H9 (cell line): Measurements from ENCODE around the gene HPGDS. TPM values are rescaled to one million over a fixed set of nuclear protein-coding genes. Genes with fewer than 3 reads are reported as not detected.

Experiments
- DNase-seq: peaks from one replicate; pipeline ENCODE4 v3.0.0-alpha.2; 2017
- H2AFZ ChIP-seq: one replicate; pipeline ENCODE4 v1.6.1; 2013; ENCODE audit warnings: mild to moderate bottlenecking, low read length, control low read depth, moderate library complexity
- H2AK5ac ChIP-seq: 2 replicates; pipeline ENCODE4 v1.6.1; 2013; ENCODE audit warnings: low read length, control low read depth, mixed read lengths; ENCODE audit not compliant: insufficient read length
- H2BK120ac ChIP-seq: one replicate; pipeline ENCODE4 v1.6.1; 2013; ENCODE audit warnings: low read depth, mild to moderate bottlenecking, low read length, control low read depth, inconsistent platforms; ENCODE audit not compliant: poor library complexity, severe bottlenecking
- H2BK12ac ChIP-seq: 2 replicates; pipeline ENCODE4 v1.6.1; 2013; ENCODE audit warnings: low read length, control low read depth, mixed read lengths, low read depth; ENCODE audit not compliant: insufficient read length
- H2BK15ac ChIP-seq: 2 replicates; pipeline ENCODE4 v1.6.1; 2013; ENCODE audit warnings: low read depth, low read length, control low read depth
- H2BK20ac ChIP-seq: one replicate; pipeline ENCODE4 v1.6.1; 2013; ENCODE audit warnings: low read depth, mild to moderate bottlenecking, low read length, control low read depth, inconsistent platforms; ENCODE audit not compliant: poor library complexity, severe bottlenecking
- H2BK5ac ChIP-seq: 2 replicates; pipeline ENCODE4 v1.6.1; 2013; ENCODE audit warnings: low read length, control low read depth, mixed read lengths; ENCODE audit not compliant: insufficient read length
- H3K14ac ChIP-seq: 2 replicates; pipeline ENCODE4 v1.6.1; 2013; ENCODE audit warnings: low read length, control low read depth; ENCODE audit not compliant: insufficient read depth
- H3K18ac ChIP-seq: 2 replicates; pipeline ENCODE4 v1.6.1; 2013; ENCODE audit warnings: low read depth, mild to moderate bottlenecking, mixed read lengths, low read length, control low read depth; ENCODE audit not compliant: insufficient read length
- H3K23ac ChIP-seq: 2 replicates; pipeline ENCODE4 v1.6.1; 2013; ENCODE audit warnings: low read length, control low read depth, mixed read lengths, low read depth; ENCODE audit not compliant: insufficient read length
- H3K23me2 ChIP-seq: 2 replicates; pipeline ENCODE4 v1.6.1; 2013; ENCODE audit warnings: low read depth, mild to moderate bottlenecking, mixed read lengths, low read length, control low read depth; ENCODE audit not compliant: insufficient read length, poor library complexity, severe bottlenecking
- H3K27ac ChIP-seq: 2 replicates; pipeline ENCODE4 v1.5.1; 2013; ENCODE audit warnings: low read length, control low read depth, mixed read lengths, low read depth; ENCODE audit not compliant: insufficient read length
- H3K27me3 ChIP-seq: 2 replicates; pipeline ENCODE4 v1.6.1; 2013; ENCODE audit warnings: low read length, control low read depth, inconsistent platforms; ENCODE audit not compliant: insufficient read depth
- H3K4ac ChIP-seq: 2 replicates; pipeline ENCODE4 v1.6.1; 2013; ENCODE audit warnings: low read depth, mild to moderate bottlenecking, control low read depth, inconsistent platforms, low read length, moderate library complexity
- H3K4me1 ChIP-seq: 2 replicates; pipeline ENCODE4 v1.6.1; 2013; ENCODE audit warnings: low read length, control low read depth, inconsistent platforms; ENCODE audit not compliant: insufficient read depth
- H3K4me2 ChIP-seq: 2 replicates; pipeline ENCODE4 v1.6.1; 2013; ENCODE audit warnings: low read length, control low read depth, mixed read lengths; ENCODE audit not compliant: insufficient read length, insufficient read depth
- H3K56ac ChIP-seq: 2 replicates; pipeline ENCODE4 v1.6.1; 2013; ENCODE audit warnings: low read depth, mild to moderate bottlenecking, mixed read lengths, low read length, control low read depth; ENCODE audit not compliant: insufficient read length
- H3K79me1 ChIP-seq: 2 replicates; pipeline ENCODE4 v1.6.1; 2013; ENCODE audit warnings: low read depth, mild to moderate bottlenecking, moderate library complexity, low read length, control low read depth, inconsistent platforms; ENCODE audit not compliant: insufficient read depth, poor library complexity, severe bottlenecking
- H3K79me2 ChIP-seq: 2 replicates; pipeline ENCODE4 v1.6.1; 2013; ENCODE audit warnings: low read length, control low read depth, inconsistent platforms; ENCODE audit not compliant: insufficient read depth
- H3K9ac ChIP-seq: 2 replicates; pipeline ENCODE4 v1.6.1; 2013; ENCODE audit warnings: low read length, control low read depth, mixed read lengths; ENCODE audit not compliant: insufficient read length; ENCODE audit errors: extremely low read depth
- H3K9me3 ChIP-seq: one replicate; pipeline ENCODE4 v1.6.1; 2013; ENCODE audit warnings: low read depth, low read length, inconsistent platforms; ENCODE audit not compliant: control insufficient read depth
- H3T11ph ChIP-seq: one replicate; pipeline ENCODE4 v1.6.1; 2013; ENCODE audit warnings: mild to moderate bottlenecking, low read length, control low read depth, inconsistent platforms
- H4K20me1 ChIP-seq: one replicate; pipeline ENCODE4 v1.6.1; 2013; ENCODE audit not compliant: control insufficient read depth, insufficient read length, insufficient read depth
- H4K5ac ChIP-seq: 2 replicates; pipeline ENCODE4 v1.6.1; 2013; ENCODE audit warnings: low read depth, mild to moderate bottlenecking, mixed read lengths, low read length, control low read depth; ENCODE audit not compliant: insufficient read length
- H4K8ac ChIP-seq: replicated peaks from 2 replicates; pipeline ENCODE4 v1.6.1; 2013; ENCODE audit warnings: low read length, control low read depth, mixed read lengths, low read depth; ENCODE audit not compliant: insufficient read length
- H4K91ac ChIP-seq: 2 replicates; pipeline ENCODE4 v1.6.1; 2013; ENCODE audit warnings: low read depth, mild to moderate bottlenecking, moderate library complexity, mixed read lengths, low read length, control low read depth; ENCODE audit not compliant: insufficient read length
- H3K27ac Mint-ChIP-seq, 3 experiments: 2 replicates in 2 of 3; 3 replicates in 1 of 3; pipeline ENCODE4 v1.8.0; 2020 to 2021; ENCODE audit warnings: mixed read lengths in 3 of 3, mild to moderate bottlenecking in 1 of 3, moderate library complexity in 1 of 3
- H3K27me3 Mint-ChIP-seq: 2 replicates; pipeline ENCODE4 v1.8.0; 2021; ENCODE audit warnings: low read depth, mild to moderate bottlenecking, moderate library complexity, mixed read lengths
- H3K36me3 Mint-ChIP-seq, 3 experiments: 2 replicates in 2 of 3; 3 replicates in 1 of 3; pipeline ENCODE4 v1.8.0; 2020 to 2021; ENCODE audit warnings: low read depth in 3 of 3, mixed read lengths in 3 of 3; ENCODE audit not compliant: insufficient read depth in 1 of 3
- H3K4me1 Mint-ChIP-seq, 2 experiments: 2 replicates each; pipeline ENCODE4 v1.8.0; 2020; ENCODE audit warnings: mixed read lengths in 2 of 2
- H3K4me3 Mint-ChIP-seq, 2 experiments: 2 replicates in 1 of 2; 3 replicates in 1 of 2; pipeline ENCODE4 v1.8.0; 2020 to 2021; ENCODE audit warnings: mild to moderate bottlenecking in 2 of 2, mixed read lengths in 2 of 2, moderate library complexity in 1 of 2
- H3K9me3 Mint-ChIP-seq, 2 experiments: 2 replicates in 1 of 2; 3 replicates in 1 of 2; pipeline ENCODE4 v1.8.0; 2020; ENCODE audit warnings: mild to moderate bottlenecking in 2 of 2, mixed read lengths in 2 of 2, moderate library complexity in 1 of 2
- CTCF ChIP-seq: fragments of 200-600 bp; sonication (generic); conservative IDR thresholded peaks from 3 replicates; pipeline ENCODE4 v1.8.0; 2021; ENCODE audit warnings: antibody characterized with exemption, mild to moderate bottlenecking
- WGBS: extraction: QIAGEN DNeasy Blood & Tissue Kit; methylation state at CpG from one replicate; pipeline ENCODE4 v1.1.7; 2013; ENCODE audit warnings: missing lambda C conversion rate, low lambda C conversion rate, mixed read lengths; ENCODE audit not compliant: insufficient read length; ENCODE audit errors: extremely low coverage; 5-methylcytosine and 5-hydroxymethylcytosine counted together
- total RNA-seq: library from RNA; stranded (reverse); gene quantifications from 2 replicates; pipeline ENCODE4 v1.2.1, GENCODE V29; 2021

HPGDS gene
- total RNA-seq, 1 experiment from 2014 or later: not detected

- H3K14ac ChIP-seq: no peak overlapping the region
- no peaks in the 10 kb centered on the region for H4K20me1 ChIP-seq
- no peak overlapping the region for H3K23ac ChIP-seq
- no peaks in the 10 kb centered on the region for H3K27me3 ChIP-seq
- no peak overlapping the region for H2AFZ ChIP-seq
- H4K8ac ChIP-seq: no peak overlapping the region
- no peak overlapping the region for H3K4me3 Mint-ChIP-seq
- H4K91ac ChIP-seq: no peak overlapping the region
- H3K9me3 ChIP-seq: peaks cover 5% of the 10 kb centered on the region
- H3K27ac ChIP-seq: no peak overlapping the region
- no peaks in the 10 kb centered on the region; the same call in 1 of the 2 replicates for H3K27me3 Mint-ChIP-seq
- H2BK120ac ChIP-seq: no peak overlapping the region
- H3K36me3 Mint-ChIP-seq: peaks cover 17 to 24% (median 21%) of the 10 kb centered on the region in 3 experiments
- H3K18ac ChIP-seq: no peak overlapping the region
- H2BK5ac ChIP-seq: no peak overlapping the region
- H3K9ac ChIP-seq: no peak overlapping the region
- no peak overlapping the region for H2BK12ac ChIP-seq
- 100% methylated on average over 1 of the region's 2 CpGs for WGBS
- no peaks in the 10 kb centered on the region for H3K4me1 Mint-ChIP-seq
- H3K4me1 ChIP-seq: no peaks in the 10 kb centered on the region
- H3K23me2 ChIP-seq: no peaks in the 10 kb centered on the region
- H3K9me3 Mint-ChIP-seq: peaks cover 23 to 29% of the 10 kb centered on the region in 2 experiments
- H2BK15ac ChIP-seq: no peak overlapping the region
- no peaks in the 10 kb centered on the region for H3K79me2 ChIP-seq
- DNase-seq: no peak
- no peak overlapping the region for H2BK20ac ChIP-seq
- H2AK5ac ChIP-seq: no peak overlapping the region
- no peak overlapping the region for H4K5ac ChIP-seq
- no peak overlapping the region for H3K56ac ChIP-seq
- no peak overlapping the region for H3K4ac ChIP-seq
- H3K4me2 ChIP-seq: no peak overlapping the region
- H3K27ac Mint-ChIP-seq: no peak overlapping the region
- TF ChIP-seq CTCF: peak; percentile 62
- H3T11ph ChIP-seq: no peak overlapping the region
- no peaks in the 10 kb centered on the region for H3K79me1 ChIP-seq
Measured at GRCh38 chr4:94390804-94391410, 48.3 kb upstream of the HPGDS start.
